ENCODE measurements around the gene CD101.
"Not testable (repeated sequence)": the region's sequence is repeated elsewhere in the genome, so short reads cannot be mapped to it uniquely, and the experiment has no call there.

CD101 gene

GRCh38 chr1:117001254-117001927 is at the start of gene CD101:
TSS of gene CD101 (plus strand) at chr1:117001760. CDS start at chr1:117001818, 58 bp downstream.
- no peak for DNase-seq

- no peak for DNase-seq
These were observed 48.8 kb upstream of the CD101 start for GRCh38 chr1:116952738-116953275.

- no peak for DNase-seq
These were observed 47.1 kb upstream of the CD101 start for GRCh38 chr1:116954440-116954839.

GRCh38 chr1:116956378-116956777 is 45.2 kb upstream of the CD101 start:
- no peak for DNase-seq

- no peak for DNase-seq
These were observed 43.9 kb upstream of the CD101 start for GRCh38 chr1:116957646-116958045.

- no peak for DNase-seq
These were observed 43.5 kb upstream of the CD101 start for GRCh38 chr1:116958110-116958509.

GRCh38 chr1:116958977-116959376 is 42.6 kb upstream of the CD101 start:
- DNase-seq = no peak

- DNase-seq = no peak
These were observed 40.0 kb upstream of the CD101 start for GRCh38 chr1:116961606-116962005.

- DNase-seq = no peak
These were observed 38.4 kb upstream of the CD101 start for GRCh38 chr1:116962987-116963639.

- no peak for DNase-seq
These were observed 34.8 kb upstream of the CD101 start for GRCh38 chr1:116966791-116967190.

- no peak for DNase-seq
These were observed 32.8 kb upstream of the CD101 start for GRCh38 chr1:116968724-116969123.

- DNase-seq = no peak
These were observed 30.2 kb upstream of the CD101 start for GRCh38 chr1:116971258-116971860.

GRCh38 chr1:116971965-116972673 is 29.4 kb upstream of the CD101 start:
- no peak for DNase-seq

- no peak for DNase-seq
These were observed 28.9 kb upstream of the CD101 start for GRCh38 chr1:116972674-116973030.

GRCh38 chr1:116980309-116980708 is 21.3 kb upstream of the CD101 start:
- DNase-seq = not testable (repeated sequence)

GRCh38 chr1:116981521-116982037 is 20.0 kb upstream of the CD101 start:
- DNase-seq = no peak

GRCh38 chr1:116982319-116983004 is 19.1 kb upstream of the CD101 start:
- DNase-seq = no peak

- DNase-seq = no peak
These were observed 18.4 kb upstream of the CD101 start for GRCh38 chr1:116983112-116983511.

GRCh38 chr1:116983678-116984077 is 17.9 kb upstream of the CD101 start:
- no peak for DNase-seq

- no peak for DNase-seq
These were observed 17.0 kb upstream of the CD101 start for GRCh38 chr1:116984406-116985160.

GRCh38 chr1:116986421-116987255 is 14.9 kb upstream of the CD101 start:
- no peak for DNase-seq
